NCI-H460 (cell line): ENCODE measurements around the gene RBPMS2. TPM values are rescaled to one million over a fixed set of nuclear protein-coding genes. Genes with fewer than 3 reads are reported as not detected.

Experiments
- DNase-seq: peaks from one replicate; pipeline ENCODE4 v3.0.0-alpha.2; 2016; ENCODE audit warnings: low read depth; ENCODE audit errors: extremely low read depth
- total RNA-seq: library from RNA; depleted of rRNA; stranded (reverse); fragments of >200 nt; shearing (Covaris generic); gene quantifications from 2 replicates; pipeline ENCODE4 v1.2.3, GENCODE V29; 2014

Gene RBPMS2
- total RNA-seq, 1 experiment from 2014 or later: 0.54 TPM

DNA sequence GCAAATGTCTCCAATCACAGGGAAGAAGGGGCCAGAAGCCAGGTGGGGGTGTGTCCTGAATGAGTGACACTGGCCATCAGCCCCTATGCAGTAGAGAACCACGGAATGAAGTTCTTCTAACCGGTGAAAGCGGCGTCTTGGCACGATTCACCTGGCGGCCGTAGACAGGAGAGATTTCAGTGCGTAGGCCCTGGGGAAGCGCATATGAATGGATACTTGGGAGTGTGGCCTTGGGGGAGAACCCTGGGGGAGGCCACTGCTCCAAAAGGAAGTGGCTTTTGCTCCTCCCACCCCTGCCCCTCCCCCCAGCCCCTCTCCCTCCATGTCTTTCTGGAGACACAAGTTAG, 43.6 kb downstream of the RBPMS2 start:
- DNase-seq: no peak

GRCh38 chr15:64731012-64731804, 44.2 kb downstream of the RBPMS2 start:
- DNase-seq: peak; percentile 74

- DNase-seq: no peak
Measured at GRCh38 chr15:64730151-64730550, 45.2 kb downstream of the RBPMS2 start.

DNA sequence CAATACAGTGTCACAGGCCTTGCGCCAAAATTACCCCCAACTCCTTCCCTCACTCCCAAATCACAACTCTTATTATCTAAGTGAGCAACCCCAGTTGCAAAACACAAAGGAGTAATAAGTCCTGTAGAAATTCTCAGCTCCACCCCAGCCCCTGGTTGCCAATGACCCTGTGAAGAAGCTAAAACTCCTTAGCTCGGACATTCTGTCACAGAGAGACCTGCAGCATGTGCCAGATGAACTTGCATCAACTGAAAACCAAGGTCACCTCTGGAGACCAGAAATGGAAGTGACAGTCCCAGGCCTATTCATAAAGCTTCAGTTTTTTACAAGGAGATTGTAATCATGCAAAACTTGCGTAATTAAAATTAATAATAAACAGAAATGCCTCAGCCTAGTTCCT, 55.2 kb downstream of the RBPMS2 start:
- no peak for DNase-seq

DNA sequence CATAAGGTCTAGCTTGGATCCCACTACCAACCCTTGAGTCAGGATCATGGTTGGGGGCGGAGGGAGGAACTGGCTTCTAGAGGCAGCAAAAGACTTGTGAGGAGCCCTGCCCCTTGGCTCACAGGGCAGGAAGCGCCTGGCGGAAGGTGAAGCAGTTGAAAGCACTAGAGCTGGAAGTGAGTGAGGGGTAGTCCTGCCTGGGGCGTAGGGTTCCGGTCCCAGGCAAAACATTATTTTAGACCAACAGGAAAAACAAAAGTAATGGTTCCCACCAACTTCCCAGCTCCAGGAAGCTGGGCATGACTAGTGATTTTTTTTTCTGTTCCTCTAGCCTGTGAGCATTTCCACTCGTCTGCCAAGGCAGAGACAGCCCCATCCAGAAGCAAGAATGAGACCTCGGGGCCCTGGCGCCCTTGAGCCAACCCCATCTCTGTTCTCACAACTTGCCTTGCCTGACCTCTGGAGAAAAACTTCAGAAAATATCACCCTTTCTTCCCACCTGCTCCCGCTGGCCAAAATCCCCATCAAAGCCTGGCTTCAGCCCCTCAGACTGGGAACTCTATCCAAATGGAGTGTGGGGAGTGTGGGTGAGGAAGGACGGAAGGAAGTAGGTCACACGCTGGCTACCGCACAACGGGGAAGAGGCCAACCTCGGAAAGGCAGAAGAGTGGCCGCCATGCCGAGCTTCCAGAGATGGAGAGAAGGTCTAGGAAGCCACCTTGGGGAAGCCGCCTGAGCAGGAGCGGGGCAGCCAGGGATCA, 57.5 kb downstream of the RBPMS2 start:
- no peak for DNase-seq

GRCh38 chr15:64717130-64717529, 58.3 kb downstream of the RBPMS2 start:
- no peak for DNase-seq

- no peak for DNase-seq
Measured at GRCh38 chr15:64716452-64716851, 58.9 kb downstream of the RBPMS2 start.

GRCh38 chr15:64713592-64713991, 61.8 kb downstream of the RBPMS2 start:
- DNase-seq: no peak

GRCh38 chr15:64712353-64712752, 63.0 kb downstream of the RBPMS2 start:
- DNase-seq: no peak

- no peak for DNase-seq
Measured at GRCh38 chr15:64710676-64711428, 64.5 kb downstream of the RBPMS2 start.

DNA sequence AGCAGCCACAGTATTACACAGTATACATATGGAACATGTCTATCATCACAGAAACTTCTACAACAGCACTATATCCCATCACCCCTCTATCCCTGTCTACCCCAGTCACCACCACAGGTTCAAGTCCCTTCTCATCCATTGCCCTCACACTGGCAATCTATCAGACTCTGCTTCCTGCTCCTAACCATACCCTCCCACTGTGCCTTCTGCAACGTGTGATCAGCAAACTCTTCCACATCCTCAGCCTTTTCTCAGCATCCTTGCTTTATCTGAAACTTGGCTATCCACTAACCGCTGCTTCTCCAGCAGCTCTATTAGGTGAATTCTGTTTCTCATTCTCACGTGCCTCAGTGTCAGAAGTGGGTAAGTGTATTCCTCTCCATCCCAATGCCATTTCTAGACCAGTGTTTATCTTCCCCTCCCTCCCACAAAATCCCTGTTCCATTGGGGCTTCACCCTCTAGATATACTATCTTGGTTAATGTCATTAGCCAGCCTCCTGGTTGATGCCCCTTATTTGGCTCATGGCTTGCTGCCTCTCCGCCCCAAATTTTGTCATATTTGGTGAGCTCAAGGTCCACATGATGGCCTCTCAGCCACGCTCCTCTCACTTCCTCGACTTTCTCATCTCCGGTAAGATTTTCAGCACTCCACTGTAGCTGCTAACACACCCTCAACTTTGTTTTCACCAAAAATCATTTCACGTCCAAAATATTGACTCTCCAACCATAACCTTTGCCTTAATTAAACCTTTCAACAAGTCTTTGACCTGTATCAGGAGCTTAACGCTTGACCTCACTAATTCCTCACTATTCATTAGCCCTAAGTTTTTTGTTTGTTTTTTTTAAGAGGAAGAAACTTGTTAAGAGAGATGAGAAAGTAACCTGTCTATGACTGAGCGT, 69.1 kb downstream of the RBPMS2 start:
- no peak for DNase-seq

DNA sequence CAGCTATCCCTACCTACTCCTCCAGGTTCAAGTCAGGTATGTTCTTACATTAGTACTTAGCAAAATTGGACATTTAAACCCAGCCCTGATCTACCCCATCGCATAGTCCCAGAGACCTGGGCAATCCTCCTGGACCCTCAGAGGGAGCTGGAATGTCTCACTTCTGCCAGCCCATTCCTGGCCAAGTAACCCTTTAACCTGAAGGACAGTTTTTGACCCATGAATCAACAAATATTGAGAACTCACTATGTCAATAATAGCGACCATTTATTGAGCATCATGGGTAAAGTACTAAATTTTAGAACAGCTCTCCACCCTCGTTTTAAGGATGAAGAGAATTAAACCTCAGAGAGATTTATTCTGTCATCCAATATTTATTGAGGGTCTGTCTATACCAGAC, 70.4 kb downstream of the RBPMS2 start:
- no peak for DNase-seq

- no peak for DNase-seq
Measured at GRCh38 chr15:64703632-64703959, 71.8 kb downstream of the RBPMS2 start.

DNA sequence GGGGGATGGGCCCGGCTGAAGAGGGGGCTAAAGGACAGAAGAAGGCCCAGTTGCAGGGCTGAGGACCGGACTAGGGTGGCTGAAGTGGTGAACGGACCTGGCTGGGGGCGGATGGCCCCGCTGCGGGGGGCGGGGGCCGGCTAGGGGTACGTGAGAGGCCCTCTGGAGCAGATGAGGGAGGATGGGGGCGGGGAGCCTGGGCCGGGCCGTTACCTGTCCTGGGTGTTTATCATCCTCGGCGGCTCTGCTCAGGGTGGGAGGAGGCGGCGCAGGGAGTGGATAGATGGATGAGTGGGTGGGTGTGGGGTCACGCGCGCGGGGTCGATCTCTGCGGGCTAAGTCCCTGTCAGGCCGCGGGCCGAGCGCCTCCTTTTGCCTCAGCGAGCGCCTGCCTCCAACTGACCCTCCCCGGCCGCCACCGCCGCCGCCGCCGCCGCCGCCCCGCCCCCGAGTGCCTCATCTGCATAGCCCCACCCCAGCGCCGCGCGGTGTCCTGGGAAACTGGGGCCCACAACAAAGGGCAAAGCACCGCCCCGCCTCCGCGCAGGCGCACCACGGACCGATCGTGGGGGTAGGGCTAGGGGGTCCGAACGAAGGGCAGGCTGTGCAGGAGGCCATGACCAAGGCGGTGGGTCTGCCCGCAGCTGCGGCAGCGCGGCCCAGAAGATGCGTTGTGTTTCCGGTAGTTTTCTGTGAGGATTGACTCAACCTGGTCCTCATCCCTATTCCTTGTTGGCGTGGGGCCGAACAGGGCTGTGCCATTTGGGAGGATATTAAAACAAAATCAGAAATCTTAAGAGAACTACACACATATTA, 72.4 kb downstream of the RBPMS2 start:
- peak; percentile 88 for DNase-seq

GRCh38 chr15:64701482-64702184, 73.8 kb downstream of the RBPMS2 start:
- DNase-seq: no peak

DNA sequence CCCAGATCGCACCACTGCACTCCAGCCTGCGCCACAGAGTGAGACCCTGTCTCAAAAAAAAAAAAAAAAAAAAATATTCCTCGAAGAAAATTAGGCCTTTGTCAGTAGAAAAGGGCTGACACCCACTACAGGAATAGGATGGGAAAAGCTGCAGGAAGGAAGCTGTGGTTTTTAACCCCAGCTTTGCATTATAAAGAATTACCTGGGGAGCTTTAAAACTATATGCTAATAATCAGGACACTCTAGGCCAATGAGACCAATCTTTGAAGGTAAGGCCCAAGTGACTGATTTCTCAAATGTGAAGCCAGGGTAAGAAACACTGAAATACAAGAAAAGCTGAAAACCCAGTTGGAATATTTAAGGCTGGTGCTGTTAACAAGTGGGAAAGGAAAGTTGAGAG, 74.3 kb downstream of the RBPMS2 start:
- no peak for DNase-seq

- DNase-seq: no peak
Measured at GRCh38 chr15:64699751-64700388, 75.5 kb downstream of the RBPMS2 start.

DNA sequence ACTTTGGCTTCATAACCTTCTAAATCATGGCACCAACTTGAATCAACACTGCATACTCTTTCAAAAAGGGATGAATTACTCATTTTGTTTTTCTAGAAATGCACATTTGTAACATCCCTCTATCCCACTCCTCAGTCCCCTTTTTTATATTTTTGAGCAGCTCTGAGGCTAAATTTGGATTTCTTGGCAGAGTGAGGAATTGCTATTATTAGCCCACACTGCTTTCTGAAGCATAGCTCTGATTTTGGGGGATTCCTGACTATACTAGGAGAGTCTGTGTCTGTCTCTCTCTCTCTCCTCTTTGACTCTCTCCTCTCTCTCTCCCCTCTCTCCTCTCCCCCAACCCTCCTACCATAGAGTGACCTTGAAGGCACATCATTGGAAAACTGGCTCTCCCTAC, 76.6 kb downstream of the RBPMS2 start:
- no peak for DNase-seq

DNA sequence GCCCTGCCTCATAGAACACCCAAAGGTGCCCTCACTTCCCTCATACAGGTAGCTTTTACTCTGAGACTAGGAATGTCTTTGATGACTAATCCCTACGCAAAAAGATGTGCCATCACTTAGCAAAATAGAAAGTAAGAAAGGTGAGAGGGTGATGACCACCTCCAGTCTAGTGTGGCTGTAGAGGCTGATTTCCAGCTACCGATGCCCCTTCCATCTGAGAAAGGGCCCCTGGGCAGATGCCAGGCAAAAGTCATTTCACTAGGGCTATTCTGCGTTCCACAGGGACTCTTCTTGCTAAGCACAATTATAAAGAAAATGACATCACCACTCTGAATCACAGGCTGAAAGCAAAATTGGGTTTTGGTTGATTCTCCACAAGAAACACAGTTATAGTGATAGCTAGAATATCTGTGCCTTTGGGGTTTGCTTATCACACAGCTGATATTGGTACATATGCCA, 77.4 kb downstream of the RBPMS2 start:
- no peak for DNase-seq
